ENCODE measurements around the gene GLT6D1. TPM values are rescaled to one million over a fixed set of nuclear protein-coding genes. Genes with fewer than 3 reads are reported as not detected.

The GLT6D1 gene
- total RNA-seq, 1 donor from 2014 or later, result not detected

- H3K9me3 Mint-ChIP-seq (ENCODE audit: low read depth), result no peaks in the 10 kb centered on the region
- H3K4me3 Mint-ChIP-seq (ENCODE audit: unreplicated experiment), result no peak overlapping the region
- peak; percentile 72 for DNase-seq (ENCODE audit: low spot score)
- H3K4me1 Mint-ChIP-seq (ENCODE audit: low read depth), result no peaks in the 10 kb centered on the region
- H3K27ac Mint-ChIP-seq (ENCODE audit: unreplicated experiment), result no peak overlapping the region
- TF ChIP-seq CTCF (IDR thresholded peaks at IDR 0.05), result no peak
- H3K27me3 Mint-ChIP-seq (ENCODE audit: low read depth), result peaks cover 13% of the 10 kb centered on the region
- H3K36me3 Mint-ChIP-seq (ENCODE audit: low read depth), result no peaks in the 10 kb centered on the region
These were observed 34.0 kb downstream of the GLT6D1 start for GRCh38 chr9:135605238-135605781.

GRCh38 chr9:135604437-135605237 is 34.7 kb downstream of the GLT6D1 start:
- H3K27me3 Mint-ChIP-seq (ENCODE audit: low read depth), result peaks cover 10% of the 10 kb centered on the region
- H3K9me3 Mint-ChIP-seq (ENCODE audit: low read depth), result no peaks in the 10 kb centered on the region

GRCh38 chr9:135602789-135603481 is 36.4 kb downstream of the GLT6D1 start:
- Mint-ChIP-seq H3K9me3 (ENCODE audit: low read depth) (peaks cover 6% of the 10 kb centered on the region), H3K36me3 (ENCODE audit: low read depth) (peaks cover 5% of the 10 kb centered on the region), H3K27me3 (ENCODE audit: low read depth) (peaks cover 19% of the 10 kb centered on the region), H3K4me1 (ENCODE audit: low read depth) (no peaks in the 10 kb centered on the region), H3K4me3 (ENCODE audit: unreplicated experiment) (no peak overlapping the region), H3K27ac (ENCODE audit: unreplicated experiment) (no peak overlapping the region)
- peak; percentile 85 for TF ChIP-seq CTCF (IDR thresholded peaks at IDR 0.05)
- no peak for DNase-seq (ENCODE audit: low spot score)

More at GRCh38 chr9:135604437-135605237, 34.7 kb downstream of the GLT6D1 start:
- H3K4me1 Mint-ChIP-seq (ENCODE audit: low read depth), result no peaks in the 10 kb centered on the region
- no peak for DNase-seq (ENCODE audit: low spot score)
- no peak overlapping the region for H3K27ac Mint-ChIP-seq (ENCODE audit: unreplicated experiment)
- no peaks in the 10 kb centered on the region for H3K36me3 Mint-ChIP-seq (ENCODE audit: low read depth)
- no peak overlapping the region for H3K4me3 Mint-ChIP-seq (ENCODE audit: unreplicated experiment)
- TF ChIP-seq CTCF (IDR thresholded peaks at IDR 0.05), result no peak

- no peak overlapping the region for H3K27ac Mint-ChIP-seq (ENCODE audit: unreplicated experiment)
- H3K4me3 Mint-ChIP-seq (ENCODE audit: unreplicated experiment), result no peak overlapping the region
- H3K27me3 Mint-ChIP-seq (ENCODE audit: low read depth), result peaks cover 24% of the 10 kb centered on the region
- DNase-seq (ENCODE audit: low spot score), result no peak
- H3K36me3 Mint-ChIP-seq (ENCODE audit: low read depth), result peaks cover 5% of the 10 kb centered on the region
- H3K4me1 Mint-ChIP-seq (ENCODE audit: low read depth), result no peaks in the 10 kb centered on the region
- peaks cover 7% of the 10 kb centered on the region for H3K9me3 Mint-ChIP-seq (ENCODE audit: low read depth)
- no peak for TF ChIP-seq CTCF (IDR thresholded peaks at IDR 0.05)
These were observed 37.4 kb downstream of the GLT6D1 start for GRCh38 chr9:135601988-135602387.

- Mint-ChIP-seq H3K27ac (ENCODE audit: unreplicated experiment) (no peak overlapping the region), H3K36me3 (ENCODE audit: low read depth) (peaks cover 5% of the 10 kb centered on the region), H3K4me3 (ENCODE audit: unreplicated experiment) (no peak overlapping the region), H3K27me3 (ENCODE audit: low read depth) (peaks cover 31% of the 10 kb centered on the region), H3K4me1 (ENCODE audit: low read depth) (no peaks in the 10 kb centered on the region), H3K9me3 (ENCODE audit: low read depth) (peaks cover 15% of the 10 kb centered on the region)
- no peak for TF ChIP-seq CTCF (IDR thresholded peaks at IDR 0.05)
- no peak for DNase-seq (ENCODE audit: low spot score)
These were observed 39.0 kb downstream of the GLT6D1 start for GRCh38 chr9:135600296-135600817.

Data from chondrocyte (in vitro differentiated cells).